ENCODE measurements around the gene PRPF6. TPM values are rescaled to one million over a fixed set of nuclear protein-coding genes. Genes with fewer than 3 reads are reported as not detected.
A peak's percentile ranks its signal among the peaks of the same experiment; 100 is the strongest.

Gene PRPF6
- total and polyA plus RNA-seq, 2 of the 13 experiments (the other 11 are each of a cell fraction or from before 2014, with no cell fraction given), result 63.7 to 101 TPM

DNA sequence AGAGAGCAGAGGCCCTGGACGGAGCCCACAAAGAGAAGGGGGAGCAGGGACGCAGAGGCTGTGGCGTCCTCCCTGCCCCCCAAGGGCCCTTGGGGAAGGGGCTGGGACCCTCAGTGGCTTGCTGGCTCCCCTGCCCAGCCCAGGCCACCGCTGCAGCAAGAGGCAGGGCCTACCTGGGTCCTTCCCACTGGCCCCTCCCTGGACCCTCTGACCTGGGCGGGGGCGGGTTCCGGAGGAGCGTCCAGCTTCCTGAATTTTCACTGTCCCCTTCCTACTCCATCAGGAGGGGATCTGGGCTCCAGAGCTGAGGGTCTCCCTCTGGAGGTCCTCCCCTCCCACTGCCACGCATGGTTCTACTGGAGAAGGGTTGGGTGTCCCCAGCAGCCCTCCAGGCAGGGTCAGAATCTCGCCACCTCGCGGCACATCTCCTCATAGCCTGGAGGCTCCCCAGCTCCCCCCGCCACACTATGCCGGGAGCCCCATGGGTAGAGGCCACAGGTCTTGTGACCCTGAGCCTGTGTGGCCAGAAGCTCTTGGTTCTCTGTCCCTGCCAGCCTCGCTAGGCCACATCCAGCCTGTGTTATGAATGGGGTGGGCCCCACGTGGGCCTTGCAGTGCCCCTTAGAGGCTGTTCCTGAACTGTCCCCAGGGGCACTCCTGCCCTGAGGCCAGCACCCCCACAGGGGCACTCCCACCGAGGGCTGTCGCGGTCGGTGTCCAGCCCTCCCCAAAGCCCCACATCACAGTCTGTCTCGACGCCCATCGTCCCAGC, 69.5 kb downstream of the PRPF6 start (continued):
- TF ChIP-seq ZNF687 (CRISPR knock-in tag; IDR thresholded peaks at IDR 0.05) (peak; percentile 89), RARG (CRISPR knock-in tag; IDR thresholded peaks at IDR 0.05; ENCODE audit: low read depth) (no peak), HNRNPUL1 (IDR thresholded peaks at IDR 0.05; ENCODE audit: low read depth, low read length) (no peak), IKZF4 (CRISPR knock-in tag; IDR thresholded peaks at IDR 0.05; ENCODE audit: borderline replicate concordance, low read depth, not compliant biosample characterization) (peak; percentile 81), TOPORS (CRISPR knock-in tag; IDR thresholded peaks at IDR 0.05) (peak; percentile 96), RBAK (CRISPR knock-in tag; IDR thresholded peaks at IDR 0.05) (0 out of 2 replicates have a peak, but pooled peaks have one; percentile 15), SIN3A (IDR thresholded peaks at IDR 0.05; ENCODE audit: borderline replicate concordance, low read depth, low read length) (no peak), ZNF451 (CRISPR knock-in tag; IDR thresholded peaks at IDR 0.05) (peak; percentile 65; the same call in 1 of the 2 replicates), ATF6 (CRISPR knock-in tag; conservative IDR thresholded peaks at IDR 0.05) (no peak; the same call in 1 of the 2 replicates), MEIS1 (CRISPR knock-in tag; IDR thresholded peaks at IDR 0.05; ENCODE audit: borderline replicate concordance) (0 out of 2 replicates have a peak, but pooled peaks have one; percentile 1), SP5 (CRISPR knock-in tag; IDR thresholded peaks at IDR 0.05; ENCODE audit: borderline replicate concordance, low read depth) (peak; percentile 60), KLF12 (CRISPR knock-in tag; IDR thresholded peaks at IDR 0.05; ENCODE audit: borderline replicate concordance) (peak; percentile 94), GTF3A (CRISPR knock-in tag; conservative IDR thresholded peaks at IDR 0.05) (no peak), KIAA2018 (CRISPR knock-in tag; IDR thresholded peaks at IDR 0.05; ENCODE audit: borderline replicate concordance) (no peak)

Data from HepG2 (cell line).